Lung (tissue), 13 donors: Measurements from ENCODE around the gene FBXW12. TPM values are rescaled to one million over a fixed set of nuclear protein-coding genes. Genes with fewer than 3 reads are reported as not detected.
A peak's percentile ranks its signal among the peaks of the same experiment; 100 is the strongest.

Experiments
- ATAC-seq: fragments of 200-7000 bp; cut with Tn5 transposase; one replicate; pipeline ENCODE4 v1.9.1; 2020; ENCODE audit warnings: moderate number of reproducible peaks; ENCODE audit not compliant: insufficient read depth, low FRiP score
- DNase-seq, 3 donors: peaks; one replicate each; pipeline ENCODE4 v3.0.0-alpha.2; 2013 to 2017
- H3K27ac ChIP-seq, 2 donors: one replicate each; pipeline ENCODE4 v1.5.1; 2013; ENCODE audit warnings: mild to moderate bottlenecking in 2 of 2, moderate library complexity in 2 of 2, control low read depth in 1 of 2, inconsistent platforms in 1 of 2, low read depth in 1 of 2, low read length in 1 of 2
- H3K27me3 ChIP-seq, 3 donors: one replicate each; pipeline ENCODE4 v1.5.1; 2013; ENCODE audit warnings: low read length in 2 of 3; ENCODE audit not compliant: control insufficient read depth in 3 of 3, insufficient read depth in 3 of 3
- H3K36me3 ChIP-seq, 4 donors: one replicate each; pipeline ENCODE4 v1.5.1; 2013; ENCODE audit warnings: low read length in 4 of 4, mild to moderate bottlenecking in 1 of 4, moderate library complexity in 1 of 4; ENCODE audit not compliant: control insufficient read depth in 4 of 4, insufficient read depth in 4 of 4
- H3K4me1 ChIP-seq, 5 donors: one replicate each; pipeline ENCODE4 v1.5.1; 2013; ENCODE audit warnings: low read length in 5 of 5, mild to moderate bottlenecking in 2 of 5, moderate library complexity in 1 of 5; ENCODE audit not compliant: control insufficient read depth in 5 of 5, insufficient read depth in 5 of 5
- H3K4me3 ChIP-seq: one replicate; pipeline ENCODE4 v1.5.1; 2013; ENCODE audit warnings: mild to moderate bottlenecking, control low read depth, moderate library complexity
- H3K9ac ChIP-seq, 2 donors: one replicate each; pipeline ENCODE4 v1.5.1; 2013; ENCODE audit warnings: low read length in 2 of 2, control low read depth in 1 of 2; ENCODE audit not compliant: insufficient read depth in 1 of 2
- H3K9me3 ChIP-seq, 4 donors: one replicate each; pipeline ENCODE4 v1.5.1; 2013; ENCODE audit warnings: low read length in 3 of 4, mild to moderate bottlenecking in 1 of 4, moderate library complexity in 1 of 4; ENCODE audit not compliant: control insufficient read depth in 4 of 4, insufficient read depth in 3 of 4
- WGBS, 2 donors: extraction: QIAGEN DNeasy Blood & Tissue Kit; methylation state at CpG; one replicate each; pipeline ENCODE4 v1.1.7; 2013; 5-methylcytosine and 5-hydroxymethylcytosine counted together
- polyA plus RNA-seq, 2 donors: library from polyadenylated mRNA; stranded (reverse); fragments of 200-250 nt; gene quantifications; one replicate each; pipeline ENCODE4 v1.2.1, GENCODE V29; 2013
- small RNA-seq: library from RNA; depleted of rRNA; stranded (forward); fragments of <200 nt; gene quantifications from one replicate; pipeline ENCODE3, GENCODE V24; 2014; ENCODE audit warnings: low replicate concordance
- total RNA-seq, 2 donors: library from RNA; depleted of rRNA in 1 of 2; stranded (reverse); fragments of >200 nt in 1 of 2; gene quantifications; one replicate each; pipeline ENCODE4 v1.2.1, GENCODE V29; 2014 to 2021
- TF ChIP-seq, protein P1 (sequence below): IDR thresholded peaks from 2 replicates; pipeline ENCODE4 v1.5.1; 2012; ENCODE audit warnings: mild to moderate bottlenecking; ENCODE audit errors: control extremely low read depth, extremely low read depth
- donor health status: control.
- donor health status: control.
- donor health status: Bipolar disorder and iron deficiency.
- donor health status: healthy.
- donor health status: DM: yes; HTN: yes; CAD: no.

The FBXW12 gene
- total and polyA plus RNA-seq, 4 donors: not detected

DNA sequence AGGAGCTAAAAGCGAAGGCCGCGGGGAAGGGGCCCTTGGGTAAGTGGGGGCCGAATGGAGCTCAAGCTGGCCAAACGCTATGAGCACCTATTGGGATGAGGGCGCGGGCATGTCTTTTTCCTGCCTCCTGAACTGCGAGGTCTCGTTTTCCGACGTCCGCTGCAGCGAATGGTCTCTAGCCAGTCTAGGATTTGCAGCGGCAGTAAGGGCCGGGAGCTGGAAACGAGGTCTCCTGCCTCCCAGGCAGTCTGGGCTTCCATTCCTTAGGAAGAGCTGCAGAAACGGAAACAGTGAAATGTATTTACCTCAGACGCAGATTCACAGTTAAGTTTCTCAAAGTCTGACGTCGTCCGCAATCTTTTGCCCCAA is 68.6 kb downstream of the FBXW12 start:
- no peaks in the 10 kb centered on the region for H3K9me3 ChIP-seq
- peak overlapping the region; percentile 73 for H3K4me3 ChIP-seq
- H3K36me3 ChIP-seq: peaks cover 0 to 13% (median 7%) of the 10 kb centered on the region in 4 donors
- DNase-seq (peak in 1 of 3 donors; percentile 22), ATAC-seq (peak; percentile 3)
- peak overlapping the region; percentile 64 to 73 for H3K9ac ChIP-seq
- peak overlapping the region; percentile 89 to 99 for H3K27ac ChIP-seq
- peaks cover 0 to 15% (median 1%) of the 10 kb centered on the region in 5 donors for H3K4me1 ChIP-seq
- 1 to 2% methylated on average over 21 of the region's 21 CpGs for WGBS, 2 donors
- TF ChIP-seq, protein P1, sequence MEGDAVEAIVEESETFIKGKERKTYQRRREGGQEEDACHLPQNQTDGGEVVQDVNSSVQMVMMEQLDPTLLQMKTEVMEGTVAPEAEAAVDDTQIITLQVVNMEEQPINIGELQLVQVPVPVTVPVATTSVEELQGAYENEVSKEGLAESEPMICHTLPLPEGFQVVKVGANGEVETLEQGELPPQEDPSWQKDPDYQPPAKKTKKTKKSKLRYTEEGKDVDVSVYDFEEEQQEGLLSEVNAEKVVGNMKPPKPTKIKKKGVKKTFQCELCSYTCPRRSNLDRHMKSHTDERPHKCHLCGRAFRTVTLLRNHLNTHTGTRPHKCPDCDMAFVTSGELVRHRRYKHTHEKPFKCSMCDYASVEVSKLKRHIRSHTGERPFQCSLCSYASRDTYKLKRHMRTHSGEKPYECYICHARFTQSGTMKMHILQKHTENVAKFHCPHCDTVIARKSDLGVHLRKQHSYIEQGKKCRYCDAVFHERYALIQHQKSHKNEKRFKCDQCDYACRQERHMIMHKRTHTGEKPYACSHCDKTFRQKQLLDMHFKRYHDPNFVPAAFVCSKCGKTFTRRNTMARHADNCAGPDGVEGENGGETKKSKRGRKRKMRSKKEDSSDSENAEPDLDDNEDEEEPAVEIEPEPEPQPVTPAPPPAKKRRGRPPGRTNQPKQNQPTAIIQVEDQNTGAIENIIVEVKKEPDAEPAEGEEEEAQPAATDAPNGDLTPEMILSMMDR: no peak
- H3K27me3 ChIP-seq: no peaks in the 10 kb centered on the region

DNA sequence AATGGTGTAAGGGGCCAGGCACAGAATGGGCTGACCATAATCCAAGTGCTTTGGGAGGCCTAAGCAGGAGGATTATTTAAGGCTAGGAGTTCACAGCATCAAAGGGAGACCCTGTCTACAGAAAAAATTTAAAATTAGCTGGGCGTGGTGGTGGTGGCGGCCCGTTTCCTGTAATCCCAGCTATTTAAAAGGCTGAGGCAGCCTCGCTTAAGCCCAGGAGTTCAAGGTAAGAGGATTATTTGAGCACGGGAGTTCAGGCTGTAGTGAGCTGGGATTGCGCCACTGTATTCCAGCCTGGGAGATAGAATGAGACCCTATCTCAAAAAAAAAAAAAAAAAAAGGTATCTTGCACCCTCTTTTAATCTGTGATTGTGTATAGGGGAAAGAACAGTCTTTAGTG is 69.9 kb downstream of the FBXW12 start:
- Histone ChIP-seq H3K27ac (no peak overlapping the region), H3K4me3 (no peak overlapping the region), H3K9me3 (no peaks in the 10 kb centered on the region), H3K36me3 (peaks cover 0 to 13% (median 7%) of the 10 kb centered on the region in 4 donors), H3K4me1 (peaks cover 0 to 22% (median 4%) of the 10 kb centered on the region in 5 donors), H3K9ac (peak overlapping the region in 1 of 2 donors; percentile 34), H3K27me3 (no peaks in the 10 kb centered on the region)
- TF ChIP-seq, protein P1: no peak
- WGBS, 2 donors: 84 to 85% methylated on average over 6 of the region's 6 CpGs
- no peak for ATAC-seq
- DNase-seq: no peak

Small RNA genes within 50 kb of the gene (small RNA-seq; reads per million reads assigned to genes)
- not detected for gene RN7SL321P

Other genes with a start within 250 kb of the FBXW12 start
- 1 to 10 TPM; 1.4 to 1.5 TPM for gene CDC25A, start 183.8 kb upstream of the FBXW12 start, total RNA-seq
- gene CDC25A, start 183.8 kb upstream of the FBXW12 start, polyA plus RNA-seq: under 1 TPM; 0.57 to 0.87 TPM
- gene CAMP, start 148.7 kb upstream of the FBXW12 start, total RNA-seq: 1 to 10 TPM; 1.3 to 1.9 TPM
- gene CAMP, start 148.7 kb upstream of the FBXW12 start, polyA plus RNA-seq: 1 to 10 TPM; 1.5 to 5.5 TPM
- 10 to 100 TPM; 13.1 to 14.7 TPM for gene ZNF589, start 131.1 kb upstream of the FBXW12 start, total RNA-seq
- gene ZNF589, start 131.1 kb upstream of the FBXW12 start, polyA plus RNA-seq: 1 to 10 TPM; 3.4 to 6.8 TPM
- 10 to 100 TPM; 27.1 to 35.4 TPM for gene NME6, start 70.9 kb upstream of the FBXW12 start, total RNA-seq
- 10 to 100 TPM; 18.2 to 19.3 TPM for gene NME6, start 70.9 kb upstream of the FBXW12 start, polyA plus RNA-seq
- not detected for gene SPINK8, start 38.6 kb upstream of the FBXW12 start, total RNA-seq
- gene SPINK8, start 38.6 kb upstream of the FBXW12 start, polyA plus RNA-seq: not detected
- 100 to 1,000 TPM in 1 of 2 donors, 10 to 100 TPM in 1; 89.8 to 123 TPM for gene PLXNB1, start 57.9 kb downstream of the FBXW12 start, total RNA-seq
- 10 to 100 TPM; 36.0 to 82.4 TPM for gene PLXNB1, start 57.9 kb downstream of the FBXW12 start, polyA plus RNA-seq
- gene CCDC51, start 67.9 kb downstream of the FBXW12 start, total RNA-seq: 10 to 100 TPM in 1 of 2 donors, 1 to 10 TPM in 1; 8.4 to 14.4 TPM
- gene CCDC51, start 67.9 kb downstream of the FBXW12 start, polyA plus RNA-seq: 10 to 100 TPM in 1 of 2 donors, 1 to 10 TPM in 1; 6.6 to 13.8 TPM
- 100 to 1,000 TPM; 152 to 176 TPM for gene TMA7, start 68.0 kb downstream of the FBXW12 start, total RNA-seq
- 100 to 1,000 TPM; 302 to 985 TPM for gene TMA7, start 68.0 kb downstream of the FBXW12 start, polyA plus RNA-seq
- gene ATRIP, start 74.5 kb downstream of the FBXW12 start, total RNA-seq: 1 to 10 TPM; 7.1 to 7.6 TPM
- 1 to 10 TPM; 4.8 to 5.4 TPM for gene ATRIP, start 74.5 kb downstream of the FBXW12 start, polyA plus RNA-seq
- 100 to 1,000 TPM in 1 of 2 donors, 10 to 100 TPM in 1; 70.5 to 184 TPM for gene SHISA5, start 132.0 kb downstream of the FBXW12 start, total RNA-seq
- 100 to 1,000 TPM in 1 of 2 donors, 10 to 100 TPM in 1; 87.2 to 176 TPM for gene SHISA5, start 132.0 kb downstream of the FBXW12 start, polyA plus RNA-seq
- 10 to 100 TPM in 1 of 2 donors, 1 to 10 TPM in 1; 9.4 to 14.8 TPM for gene PFKFB4, start 184.6 kb downstream of the FBXW12 start, total RNA-seq
- gene PFKFB4, start 184.6 kb downstream of the FBXW12 start, polyA plus RNA-seq: 10 to 100 TPM in 1 of 2 donors, 1 to 10 TPM in 1; 3.6 to 15.9 TPM
- under 1 TPM in 1 of 2 donors, not detected in 1; 0.18 TPM for gene UCN2, start 191.6 kb downstream of the FBXW12 start, total RNA-seq
- gene UCN2, start 191.6 kb downstream of the FBXW12 start, polyA plus RNA-seq: under 1 TPM; 0.07 to 0.16 TPM
- gene COL7A1, start 223.1 kb downstream of the FBXW12 start, total RNA-seq: 10 to 100 TPM in 1 of 2 donors, 1 to 10 TPM in 1; 8.9 to 18.7 TPM
- gene COL7A1, start 223.1 kb downstream of the FBXW12 start, polyA plus RNA-seq: 1 to 10 TPM; 4.3 to 8.2 TPM
- gene UQCRC1, start 237.4 kb downstream of the FBXW12 start, total RNA-seq: 100 to 1,000 TPM in 1 of 2 donors, 10 to 100 TPM in 1; 98.5 to 188 TPM
- gene UQCRC1, start 237.4 kb downstream of the FBXW12 start, polyA plus RNA-seq: 100 to 1,000 TPM; 164 to 225 TPM
- not detected for gene TMEM89, start 249.6 kb downstream of the FBXW12 start, total RNA-seq
- under 1 TPM in 1 of 2 donors, not detected in 1; 0.22 TPM for gene TMEM89, start 249.6 kb downstream of the FBXW12 start, polyA plus RNA-seq